Measurements from ENCODE around the gene NOS2. TPM values are rescaled to one million over a fixed set of nuclear protein-coding genes. Genes with fewer than 3 reads are reported as not detected.

NOS2 gene
- total RNA-seq, 1 experiment from 2014 or later = 1.4 TPM

DNA sequence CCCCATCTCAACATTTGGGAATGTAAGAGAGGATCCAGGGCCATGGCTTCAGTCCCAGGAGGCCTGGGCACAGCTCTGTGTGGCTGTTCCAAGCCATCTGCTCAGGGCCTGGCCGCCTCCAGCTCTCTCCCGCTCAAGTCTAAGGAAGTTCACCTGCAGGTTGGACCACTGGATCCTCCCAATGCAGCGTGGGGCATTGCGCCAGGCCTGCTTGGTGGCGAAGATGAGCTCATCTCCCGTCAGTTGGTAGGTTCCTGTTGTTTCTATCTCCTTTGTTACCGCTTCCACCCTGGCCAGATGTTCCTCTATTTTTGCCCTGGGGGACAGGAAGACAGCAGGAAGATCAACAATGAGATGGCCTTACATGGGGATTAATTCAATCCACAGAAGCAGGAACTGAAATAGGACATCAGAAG lies 17.5 kb downstream of the NOS2 start:
- TF ChIP-seq CDX4 (CRISPR knock-in tag; IDR thresholded peaks at IDR 0.05; ENCODE audit: borderline replicate concordance) = no peak
- no peak for TF ChIP-seq TCF7 (CRISPR knock-in tag; IDR thresholded peaks at IDR 0.05; ENCODE audit: low read depth)
- no peak for TF ChIP-seq NFATC4 (CRISPR knock-in tag; IDR thresholded peaks at IDR 0.05)
- TF ChIP-seq MAX (CRISPR knock-in tag; IDR thresholded peaks at IDR 0.05) = no peak
- TF ChIP-seq ZSCAN18 (CRISPR knock-in tag; IDR thresholded peaks at IDR 0.05) = no peak
- TF ChIP-seq PRRX2 (CRISPR knock-in tag; IDR thresholded peaks at IDR 0.05) = no peak
- no peak for TF ChIP-seq ATF2 (CRISPR knock-in tag; IDR thresholded peaks at IDR 0.05; ENCODE audit: borderline replicate concordance, low read depth)
- no peak for TF ChIP-seq USF1 (CRISPR knock-in tag; IDR thresholded peaks at IDR 0.05)
- DNase-seq (ENCODE audit: low spot score) (no peak), ATAC-seq (no peak)
- no peaks in the 10 kb centered on the region for H3K36me3 Mint-ChIP-seq
- no peak overlapping the region for H3K27ac Mint-ChIP-seq
- H3K4me1 Mint-ChIP-seq = peaks cover 16% of the 10 kb centered on the region
- H3K27me3 Mint-ChIP-seq (ENCODE audit: low read depth) = no peaks in the 10 kb centered on the region; the same call in 1 of the 2 replicates
- ChIA-PET POLR2A (interaction anchor here (0.6 kb wide), 1 partner anchor 11 kb away, joined by 3 read pairs; no protein-coding TSS in a partner anchor), CTCF (interaction anchor here (0.9 to 2.2 kb wide), 4 partner anchors 23 to 469 kb away, joined by 4 to 11 read pairs (median 6); no protein-coding TSS in a partner anchor)
- H3K9me3 Mint-ChIP-seq = no peaks in the 10 kb centered on the region
- H3K4me3 Mint-ChIP-seq = no peak overlapping the region

DNA sequence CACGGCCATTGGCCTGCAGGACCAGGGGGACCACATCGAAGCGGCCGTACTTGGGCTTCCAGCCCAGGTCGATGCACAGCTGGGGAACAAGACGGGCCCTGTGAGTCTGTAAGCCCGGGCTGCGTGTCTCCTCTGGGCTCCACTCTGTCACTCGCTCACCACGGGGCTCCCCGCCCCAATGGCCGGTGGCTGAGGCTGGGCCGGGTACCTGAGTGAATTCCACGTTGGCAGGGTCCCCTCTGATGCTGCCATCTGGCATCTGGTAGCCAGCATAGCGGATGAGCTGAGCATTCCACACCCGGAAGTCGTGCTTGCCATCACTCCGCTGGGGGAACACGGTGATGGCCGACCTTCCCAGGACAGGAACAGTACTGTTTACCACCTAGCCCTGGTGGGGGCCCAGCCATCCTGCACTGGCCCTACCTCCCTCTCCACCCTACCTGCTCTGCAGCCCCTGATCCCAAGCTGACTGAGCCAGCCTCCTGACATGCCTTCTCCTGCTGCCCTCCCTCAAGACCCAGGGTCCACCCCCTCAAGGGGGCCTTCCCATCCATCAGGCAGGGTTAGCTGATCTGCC lies 19.4 kb downstream of the NOS2 start:
- Mint-ChIP-seq H3K9me3 (no peaks in the 10 kb centered on the region), H3K36me3 (no peaks in the 10 kb centered on the region), H3K27ac (no peak overlapping the region), H3K4me3 (no peak overlapping the region), H3K27me3 (ENCODE audit: low read depth) (no peaks in the 10 kb centered on the region; the same call in 1 of the 2 replicates), H3K4me1 (peaks cover 27% of the 10 kb centered on the region)
- TF ChIP-seq, protein P1, sequence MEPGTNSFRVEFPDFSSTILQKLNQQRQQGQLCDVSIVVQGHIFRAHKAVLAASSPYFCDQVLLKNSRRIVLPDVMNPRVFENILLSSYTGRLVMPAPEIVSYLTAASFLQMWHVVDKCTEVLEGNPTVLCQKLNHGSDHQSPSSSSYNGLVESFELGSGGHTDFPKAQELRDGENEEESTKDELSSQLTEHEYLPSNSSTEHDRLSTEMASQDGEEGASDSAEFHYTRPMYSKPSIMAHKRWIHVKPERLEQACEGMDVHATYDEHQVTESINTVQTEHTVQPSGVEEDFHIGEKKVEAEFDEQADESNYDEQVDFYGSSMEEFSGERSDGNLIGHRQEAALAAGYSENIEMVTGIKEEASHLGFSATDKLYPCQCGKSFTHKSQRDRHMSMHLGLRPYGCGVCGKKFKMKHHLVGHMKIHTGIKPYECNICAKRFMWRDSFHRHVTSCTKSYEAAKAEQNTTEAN (CRISPR knock-in tag; IDR thresholded peaks at IDR 0.05) = no peak
- no peak for TF ChIP-seq GTF2I (CRISPR knock-in tag; conservative IDR thresholded peaks at IDR 0.05)
- no peak for TF ChIP-seq ZNF121 (CRISPR knock-in tag; IDR thresholded peaks at IDR 0.05)
- POLR2A ChIA-PET = interaction anchor here (0.6 kb wide), 1 partner anchor 114 kb away, joined by 3 read pairs; no protein-coding TSS in a partner anchor
- CTCF ChIA-PET = interaction anchor here (0.9 to 2.5 kb wide), 5 partner anchors 21 to 113 kb away, joined by 3 to 10 read pairs (median 5); partner anchors contain the start of gene LYRM9
- DNase-seq (ENCODE audit: low spot score) (no peak), ATAC-seq (no peak)

DNA sequence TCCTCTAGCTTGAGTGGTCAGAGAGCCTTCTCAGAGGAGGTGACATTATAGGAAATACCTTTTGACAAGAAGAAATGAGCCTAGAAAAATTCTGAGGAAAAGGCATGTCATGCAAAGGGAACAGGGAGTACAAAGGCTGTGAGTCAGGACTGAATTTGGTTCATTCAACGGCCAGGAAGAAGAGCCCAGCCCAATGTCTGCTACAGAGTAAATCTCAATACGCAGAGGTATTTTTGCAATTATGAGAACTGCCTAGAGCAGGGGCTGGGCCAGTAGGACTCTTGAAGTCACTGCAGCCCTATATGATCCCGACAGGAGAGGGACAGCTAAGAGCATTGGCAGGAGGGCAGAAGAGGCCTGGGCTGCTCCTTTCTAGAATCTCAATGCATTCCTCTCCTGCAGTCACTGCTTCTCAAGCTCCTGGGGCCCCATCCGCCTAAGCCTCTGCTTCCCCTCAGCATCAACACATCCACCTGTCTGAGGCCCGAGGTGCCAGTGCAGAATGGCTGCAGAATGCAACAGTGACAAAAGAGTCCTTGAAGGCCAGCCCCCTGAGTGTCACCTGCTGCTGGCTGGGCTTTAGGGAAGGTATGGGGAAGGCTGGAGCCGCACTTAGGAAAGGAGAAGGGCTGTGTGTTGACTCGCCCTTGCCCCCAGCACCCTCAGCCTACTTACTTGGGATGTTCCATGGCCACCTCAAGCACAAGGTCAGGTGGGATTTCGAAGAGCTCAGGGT lies 20.1 kb downstream of the NOS2 start:
- no peak for ATAC-seq
- DNase-seq (ENCODE audit: low spot score) = no peak
- ChIA-PET POLR2A (no interaction called here), CTCF (interaction anchor here (0.9 to 2.5 kb wide), 4 partner anchors 20 to 113 kb away, joined by 3 to 10 read pairs (median 5); partner anchors contain the start of gene LYRM9)
- Mint-ChIP-seq H3K9me3 (no peaks in the 10 kb centered on the region), H3K27ac (no peak overlapping the region), H3K36me3 (no peaks in the 10 kb centered on the region), H3K4me3 (no peak overlapping the region), H3K4me1 (peaks cover 27% of the 10 kb centered on the region), H3K27me3 (ENCODE audit: low read depth) (no peaks in the 10 kb centered on the region; the same call in 1 of the 2 replicates)
- TF ChIP-seq ZNF423 (CRISPR knock-in tag; IDR thresholded peaks at IDR 0.05) = no peak
- TF ChIP-seq TEAD4 (CRISPR knock-in tag; IDR thresholded peaks at IDR 0.05) = no peak
- no peak for TF ChIP-seq USF1 (CRISPR knock-in tag; IDR thresholded peaks at IDR 0.05)
- no peak for TF ChIP-seq ZNF232 (CRISPR knock-in tag; IDR thresholded peaks at IDR 0.05)
- TF ChIP-seq ZNF317 (CRISPR knock-in tag; IDR thresholded peaks at IDR 0.05; ENCODE audit: borderline replicate concordance, low read depth) = no peak
- TF ChIP-seq HMGXB4 (CRISPR knock-in tag; IDR thresholded peaks at IDR 0.05) = no peak
- TF ChIP-seq, protein P2, sequence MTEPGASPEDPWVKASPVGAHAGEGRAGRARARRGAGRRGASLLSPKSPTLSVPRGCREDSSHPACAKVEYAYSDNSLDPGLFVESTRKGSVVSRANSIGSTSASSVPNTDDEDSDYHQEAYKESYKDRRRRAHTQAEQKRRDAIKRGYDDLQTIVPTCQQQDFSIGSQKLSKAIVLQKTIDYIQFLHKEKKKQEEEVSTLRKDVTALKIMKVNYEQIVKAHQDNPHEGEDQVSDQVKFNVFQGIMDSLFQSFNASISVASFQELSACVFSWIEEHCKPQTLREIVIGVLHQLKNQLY (CRISPR knock-in tag; IDR thresholded peaks at IDR 0.05) = no peak
- TF ChIP-seq ATF2 (CRISPR knock-in tag; IDR thresholded peaks at IDR 0.05; ENCODE audit: borderline replicate concordance, low read depth) = no peak
- TF ChIP-seq NR1H2 (CRISPR knock-in tag; IDR thresholded peaks at IDR 0.05) = no peak

Data from WTC11 (cell line).